ENCODE measurements around the gene STARD3NL. TPM values are rescaled to one million over a fixed set of nuclear protein-coding genes. Genes with fewer than 3 reads are reported as not detected.

STARD3NL gene
- polyA plus RNA-seq, 1 experiment: 93.4 TPM

GRCh38 chr7:38215735-38216670, 38.0 kb downstream of the STARD3NL start:
- H3K27ac ChIP-seq (ENCODE audit: low read depth, low read length): no peak overlapping the region
- no peak overlapping the region for H3K4me3 ChIP-seq (ENCODE audit: low read depth, low read length)
- TF ChIP-seq CTCF (IDR thresholded peaks at IDR 0.05; ENCODE audit: low read depth, low read length): peak; percentile 99
- no peaks in the 10 kb centered on the region for H3K9me3 ChIP-seq (ENCODE audit: control insufficient read depth, insufficient read depth, low read length)
- H3K27me3 ChIP-seq (ENCODE audit: control insufficient read depth, insufficient read depth, low read length): no peaks in the 10 kb centered on the region
- peak; percentile 88 for DNase-seq (ENCODE audit: low read depth, low spot score)
- ChIA-PET CTCF (interaction anchor here (0.6 to 5.7 kb wide), 60 partner anchors 8 to 1232 kb away, joined by 3 to 143 read pairs (median 6); partner anchors contain the start of gene STARD3NL), POLR2A (interaction anchor here (0.6 to 1.3 kb wide), 4 partner anchors 16 to 158 kb away, joined by 3 to 5 read pairs (median 4); no protein-coding TSS in a partner anchor)

GRCh38 chr7:38217672-38218071, 39.6 kb downstream of the STARD3NL start:
- no peak for TF ChIP-seq CTCF (IDR thresholded peaks at IDR 0.05; ENCODE audit: low read depth, low read length)
- CTCF ChIA-PET: interaction anchor here (0.7 to 5.7 kb wide), 9 partner anchors 10 to 157 kb away, joined by 3 to 104 read pairs (median 4); no protein-coding TSS in a partner anchor
- POLR2A ChIA-PET: no interaction called here

GRCh38 chr7:38220452-38220851, 42.4 kb downstream of the STARD3NL start:
- TF ChIP-seq CTCF (IDR thresholded peaks at IDR 0.05; ENCODE audit: low read depth, low read length): no peak
- no peak for DNase-seq (ENCODE audit: low read depth, low spot score)
- Histone ChIP-seq H3K9me3 (ENCODE audit: control insufficient read depth, insufficient read depth, low read length) (no peaks in the 10 kb centered on the region), H3K27me3 (ENCODE audit: control insufficient read depth, insufficient read depth, low read length) (no peaks in the 10 kb centered on the region), H3K27ac (ENCODE audit: low read depth, low read length) (no peak overlapping the region), H3K4me3 (ENCODE audit: low read depth, low read length) (no peak overlapping the region)
- CTCF ChIA-PET: interaction anchor here (0.6 to 4.4 kb wide), 7 partner anchors 10 to 115 kb away, joined by 3 to 70 read pairs (median 3); no protein-coding TSS in a partner anchor
- POLR2A ChIA-PET: no interaction called here

More at GRCh38 chr7:38217672-38218071, 39.6 kb downstream of the STARD3NL start:
- Histone ChIP-seq H3K9me3 (ENCODE audit: control insufficient read depth, insufficient read depth, low read length) (no peaks in the 10 kb centered on the region), H3K27me3 (ENCODE audit: control insufficient read depth, insufficient read depth, low read length) (no peaks in the 10 kb centered on the region), H3K4me3 (ENCODE audit: low read depth, low read length) (no peak overlapping the region), H3K27ac (ENCODE audit: low read depth, low read length) (no peak overlapping the region)
- DNase-seq (ENCODE audit: low read depth, low spot score): no peak

- Histone ChIP-seq H3K27ac (ENCODE audit: low read depth, low read length) (no peak overlapping the region), H3K4me3 (ENCODE audit: low read depth, low read length) (no peak overlapping the region), H3K9me3 (ENCODE audit: control insufficient read depth, insufficient read depth, low read length) (no peaks in the 10 kb centered on the region), H3K27me3 (ENCODE audit: control insufficient read depth, insufficient read depth, low read length) (no peaks in the 10 kb centered on the region)
- CTCF ChIA-PET: interaction anchor here (0.7 to 4.4 kb wide), 23 partner anchors 10 to 153 kb away, joined by 3 to 70 read pairs (median 5); partner anchors contain the start of gene STARD3NL
- peak; percentile 32 for DNase-seq (ENCODE audit: low read depth, low spot score)
- peak; percentile 88 for TF ChIP-seq CTCF (IDR thresholded peaks at IDR 0.05; ENCODE audit: low read depth, low read length)
- POLR2A ChIA-PET: no interaction called here
Measured at GRCh38 chr7:38222481-38223096, 44.5 kb downstream of the STARD3NL start.

Data from AG04450 (cell line).